ENCODE measurements around the gene C19orf53. TPM values are rescaled to one million over a fixed set of nuclear protein-coding genes. Genes with fewer than 3 reads are reported as not detected.

The C19orf53 gene
- 60.2 and 62.2 TPM in 2 replicates for total RNA-seq

GRCh38 chr19:13774217-13775191, at the start of gene C19orf53:
C19orf53 (plus strand) TSS chr19:13774456; CDS start chr19:13774478, 22 bp downstream.

GRCh38 chr19:13764101-13764807, 10.0 kb upstream of the C19orf53 start, which contains the start of gene MRI1:
MRI1 (plus strand) TSS chr19:13764522; CDS start chr19:13764589, 67 bp downstream.

GRCh38 chr19:13794757-13795589, 20.7 kb downstream of the C19orf53 start, which contains the start of gene ZSWIM4:
ZSWIM4 (plus strand) TSS chr19:13795443; CDS start chr19:13795649, 206 bp downstream.

Other genes with a start within 250 kb of the C19orf53 start
- 17.7 and 40.5 TPM in 2 replicates for gene MRI1, start 9.9 kb upstream of the C19orf53 start, total RNA-seq
- 9.8 and 16.5 TPM in 2 replicates for gene ZSWIM4, start 21.0 kb downstream of the C19orf53 start, total RNA-seq
- gene NANOS3, start 102.7 kb downstream of the C19orf53 start, total RNA-seq: not detected in 2 replicates
- gene BRME1, start 131.7 kb downstream of the C19orf53 start, total RNA-seq: 0.54 and 0.66 TPM in 2 replicates
- 5.4 and 7.2 TPM in 2 replicates for gene CC2D1A, start 131.7 kb downstream of the C19orf53 start, total RNA-seq
- gene PODNL1, start 164.0 kb downstream of the C19orf53 start, total RNA-seq: 0.09 TPM in 2 replicates
- 9.7 and 11.1 TPM in 2 replicates for gene DCAF15, start 178.1 kb downstream of the C19orf53 start, total RNA-seq
- gene RFX1, start 231.9 kb downstream of the C19orf53 start, total RNA-seq: 2.8 and 3.4 TPM in 2 replicates

Measured in endothelial cell of coronary artery (primary cell).